ENCODE measurements around the gene PLEKHA3.

Gene PLEKHA3

GRCh38 chr2:178499640-178500039 lies 19.4 kb downstream of the PLEKHA3 start:
- Histone ChIP-seq H3K4me1 (no peaks in the 10 kb centered on the region), H3K27ac (no peak overlapping the region), H3K36me3 (peaks cover 84% of the 10 kb centered on the region)

DNA sequence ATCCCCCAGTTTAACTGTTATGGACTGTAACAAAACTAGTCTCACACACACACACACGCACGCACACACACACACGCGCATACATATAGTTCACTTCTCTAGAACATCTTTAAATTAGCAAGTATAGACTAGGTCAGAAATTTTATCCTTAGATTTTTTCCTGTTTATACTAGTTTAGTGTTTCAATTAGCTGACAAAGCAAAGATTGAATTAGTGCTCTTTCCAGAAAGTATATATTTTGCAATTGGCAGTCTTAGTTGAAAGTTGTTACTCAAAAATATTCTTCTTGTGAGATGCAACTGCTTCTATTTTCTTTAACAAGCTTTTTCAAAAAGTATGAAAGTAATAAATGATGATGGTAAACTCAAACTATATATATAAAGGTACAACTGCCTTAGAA lies 22.5 kb downstream of the PLEKHA3 start:
- Histone ChIP-seq H3K27ac (no peak overlapping the region), H3K27me3 (no peaks in the 10 kb centered on the region), H3K9ac (no peak overlapping the region), H3K4me2 (no peak overlapping the region), H3K36me3 (peaks cover 69% of the 10 kb centered on the region), H3K9me3 (no peaks in the 10 kb centered on the region), H3K4me3 (no peak overlapping the region), H4K20me1 (no peaks in the 10 kb centered on the region), H3K4me1 (no peaks in the 10 kb centered on the region)
- no peak for TF ChIP-seq Cebpa-rat (IDR thresholded peaks at IDR 0.05)

More at GRCh38 chr2:178499640-178500039, 19.4 kb downstream of the PLEKHA3 start:
- no peak for TF ChIP-seq Cebpa-rat (IDR thresholded peaks at IDR 0.05)
- H3K27me3 ChIP-seq, result no peaks in the 10 kb centered on the region
- H3K9ac ChIP-seq, result no peak overlapping the region
- no peak overlapping the region for H3K4me2 ChIP-seq
- H3K9me3 ChIP-seq, result no peaks in the 10 kb centered on the region
- no peaks in the 10 kb centered on the region for H4K20me1 ChIP-seq
- H3K4me3 ChIP-seq, result no peak overlapping the region

- Histone ChIP-seq H3K9ac (no peak overlapping the region), H4K20me1 (no peaks in the 10 kb centered on the region), H3K4me1 (no peaks in the 10 kb centered on the region), H3K27me3 (no peaks in the 10 kb centered on the region), H3K9me3 (no peaks in the 10 kb centered on the region), H3K36me3 (peaks cover 68% of the 10 kb centered on the region), H3K4me2 (no peak overlapping the region), H3K4me3 (no peak overlapping the region), H3K27ac (no peak overlapping the region)
- no peak for TF ChIP-seq Cebpa-rat (IDR thresholded peaks at IDR 0.05)
These were observed 25.8 kb downstream of the PLEKHA3 start for GRCh38 chr2:178506101-178506500.

- Histone ChIP-seq H3K27me3 (no peaks in the 10 kb centered on the region), H3K4me2 (no peak overlapping the region), H3K9me3 (no peaks in the 10 kb centered on the region), H3K4me1 (no peaks in the 10 kb centered on the region), H3K4me3 (no peak overlapping the region), H3K27ac (no peak overlapping the region), H3K9ac (no peak overlapping the region), H4K20me1 (no peaks in the 10 kb centered on the region), H3K36me3 (peaks cover 68% of the 10 kb centered on the region)
- no peak for TF ChIP-seq Cebpa-rat (IDR thresholded peaks at IDR 0.05)
These were observed 26.3 kb downstream of the PLEKHA3 start for GRCh38 chr2:178506524-178506923.

DNA sequence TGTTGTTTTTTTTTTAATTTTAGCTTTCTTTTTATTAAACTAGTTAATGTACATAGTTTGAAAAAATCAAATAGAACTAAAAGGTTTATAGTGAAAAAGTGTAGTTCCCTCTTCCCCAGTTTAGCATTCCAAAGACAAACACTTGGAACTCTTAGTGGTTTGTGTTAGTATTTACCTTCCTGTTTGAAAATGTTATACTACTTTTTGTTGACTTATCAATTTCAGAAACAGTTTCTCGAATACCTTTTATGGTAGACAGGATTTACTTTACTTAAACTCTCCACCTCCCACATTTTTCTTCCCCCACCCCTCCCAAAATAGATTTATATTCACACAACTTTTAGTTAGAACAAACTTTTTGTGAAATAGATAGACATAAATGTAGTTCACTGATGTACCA lies 26.7 kb downstream of the PLEKHA3 start:
- Histone ChIP-seq H3K27me3 (no peaks in the 10 kb centered on the region), H3K9me3 (no peaks in the 10 kb centered on the region), H4K20me1 (no peaks in the 10 kb centered on the region), H3K4me3 (no peak overlapping the region), H3K36me3 (peaks cover 67% of the 10 kb centered on the region), H3K9ac (no peak overlapping the region), H3K27ac (no peak overlapping the region), H3K4me1 (no peaks in the 10 kb centered on the region), H3K4me2 (no peak overlapping the region)
- no peak for TF ChIP-seq Cebpa-rat (IDR thresholded peaks at IDR 0.05)

GRCh38 chr2:178508646-178509045 lies 28.4 kb downstream of the PLEKHA3 start:
- Histone ChIP-seq H3K4me1 (no peaks in the 10 kb centered on the region), H3K36me3 (peaks cover 62% of the 10 kb centered on the region), H3K27ac (no peak overlapping the region), H3K4me2 (no peak overlapping the region), H3K27me3 (no peaks in the 10 kb centered on the region), H3K9ac (no peak overlapping the region), H4K20me1 (no peaks in the 10 kb centered on the region), H3K9me3 (no peaks in the 10 kb centered on the region), H3K4me3 (no peak overlapping the region)
- TF ChIP-seq Cebpa-rat (IDR thresholded peaks at IDR 0.05), result no peak

DNA sequence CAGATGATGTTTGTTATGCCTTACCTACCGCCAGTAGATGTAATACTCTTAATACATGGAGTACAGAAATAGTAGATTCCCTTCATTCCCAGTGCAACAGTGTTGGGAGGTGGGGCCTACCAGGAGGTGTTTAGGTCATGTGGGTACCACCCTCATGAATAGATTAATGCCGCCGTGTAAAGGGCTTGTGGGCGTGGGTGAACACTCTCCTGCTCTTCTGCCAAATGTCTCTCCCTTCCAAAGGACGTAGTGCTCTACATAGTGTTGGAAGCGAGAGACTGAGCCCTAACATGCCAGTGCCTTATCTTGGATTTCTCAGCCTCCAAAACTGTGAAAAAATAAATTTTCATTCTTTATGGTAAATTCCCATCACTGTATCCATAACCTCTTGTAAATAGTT lies 30.1 kb downstream of the PLEKHA3 start:
- Histone ChIP-seq H3K4me3 (no peak overlapping the region), H3K27ac (no peak overlapping the region), H3K4me1 (no peaks in the 10 kb centered on the region), H3K36me3 (peaks cover 66% of the 10 kb centered on the region), H3K9ac (no peak overlapping the region), H3K4me2 (no peak overlapping the region), H3K27me3 (no peaks in the 10 kb centered on the region), H4K20me1 (no peaks in the 10 kb centered on the region; the same call in 1 of the 2 replicates), H3K9me3 (no peaks in the 10 kb centered on the region)
- no peak for TF ChIP-seq Cebpa-rat (IDR thresholded peaks at IDR 0.05)

DNA sequence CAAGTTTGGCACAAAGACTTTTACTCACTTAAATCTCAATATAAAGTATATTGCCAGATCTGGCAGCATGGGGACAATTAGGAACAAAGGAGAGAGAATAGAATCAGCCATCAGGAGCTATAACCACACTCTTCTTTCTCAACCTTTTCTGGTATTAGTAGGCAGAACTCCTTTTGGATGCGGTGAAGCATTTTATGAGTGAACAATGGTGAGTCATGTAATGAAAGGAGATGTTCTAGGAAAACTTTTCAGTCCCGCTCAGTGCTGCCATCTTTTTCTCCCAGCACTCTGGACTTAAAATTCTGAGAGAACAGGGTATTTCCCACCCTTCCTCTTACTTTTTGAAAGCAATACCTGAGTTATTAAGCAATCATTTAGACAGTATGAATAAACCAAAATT lies 32.2 kb downstream of the PLEKHA3 start:
- H3K4me3 ChIP-seq, result no peak overlapping the region
- H3K36me3 ChIP-seq, result peaks cover 63% of the 10 kb centered on the region
- no peaks in the 10 kb centered on the region for H3K27me3 ChIP-seq
- H3K9ac ChIP-seq, result no peak overlapping the region
- no peak for TF ChIP-seq Cebpa-rat (IDR thresholded peaks at IDR 0.05)
- no peak overlapping the region for H3K27ac ChIP-seq
- no peaks in the 10 kb centered on the region; the same call in 1 of the 2 replicates for H4K20me1 ChIP-seq
- H3K4me1 ChIP-seq, result no peaks in the 10 kb centered on the region
- H3K4me2 ChIP-seq, result no peak overlapping the region
- H3K9me3 ChIP-seq, result no peaks in the 10 kb centered on the region

DNA sequence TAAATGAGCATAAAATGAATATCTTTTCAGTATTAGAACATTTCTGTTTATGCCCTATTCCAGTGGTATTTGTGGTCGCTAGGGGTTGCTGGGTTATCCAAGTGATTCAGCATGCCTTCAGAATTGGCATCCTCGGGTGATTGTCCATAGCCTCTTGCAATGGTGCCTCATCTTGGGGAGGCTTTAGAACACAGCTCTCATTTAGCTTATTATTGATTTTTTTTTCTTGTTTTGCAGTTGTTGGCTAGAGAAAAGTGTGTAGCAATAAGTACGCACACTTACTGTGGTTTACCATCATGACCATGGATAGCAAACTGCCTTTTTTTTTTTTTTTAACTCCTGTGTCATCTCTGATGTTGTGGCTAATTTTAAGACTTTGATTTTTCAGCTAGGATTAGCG lies 33.6 kb downstream of the PLEKHA3 start:
- H4K20me1 ChIP-seq, result no peaks in the 10 kb centered on the region; the same call in 1 of the 2 replicates
- H3K27ac ChIP-seq, result no peak overlapping the region
- no peak overlapping the region for H3K4me3 ChIP-seq
- H3K27me3 ChIP-seq, result no peaks in the 10 kb centered on the region
- no peak for TF ChIP-seq Cebpa-rat (IDR thresholded peaks at IDR 0.05)
- H3K9ac ChIP-seq, result no peak overlapping the region
- no peak overlapping the region for H3K4me2 ChIP-seq
- H3K36me3 ChIP-seq, result peaks cover 71% of the 10 kb centered on the region
- no peaks in the 10 kb centered on the region for H3K4me1 ChIP-seq
- H3K9me3 ChIP-seq, result no peaks in the 10 kb centered on the region

- Histone ChIP-seq H4K20me1 (no peaks in the 10 kb centered on the region; the same call in 1 of the 2 replicates), H3K9me3 (no peaks in the 10 kb centered on the region), H3K4me3 (no peak overlapping the region), H3K27ac (no peak overlapping the region), H3K4me1 (no peaks in the 10 kb centered on the region), H3K27me3 (no peaks in the 10 kb centered on the region), H3K36me3 (peaks cover 66% of the 10 kb centered on the region), H3K4me2 (no peak overlapping the region), H3K9ac (no peak overlapping the region)
- TF ChIP-seq Cebpa-rat (IDR thresholded peaks at IDR 0.05), result no peak
These were observed 34.4 kb downstream of the PLEKHA3 start for GRCh38 chr2:178514664-178515063.

DNA sequence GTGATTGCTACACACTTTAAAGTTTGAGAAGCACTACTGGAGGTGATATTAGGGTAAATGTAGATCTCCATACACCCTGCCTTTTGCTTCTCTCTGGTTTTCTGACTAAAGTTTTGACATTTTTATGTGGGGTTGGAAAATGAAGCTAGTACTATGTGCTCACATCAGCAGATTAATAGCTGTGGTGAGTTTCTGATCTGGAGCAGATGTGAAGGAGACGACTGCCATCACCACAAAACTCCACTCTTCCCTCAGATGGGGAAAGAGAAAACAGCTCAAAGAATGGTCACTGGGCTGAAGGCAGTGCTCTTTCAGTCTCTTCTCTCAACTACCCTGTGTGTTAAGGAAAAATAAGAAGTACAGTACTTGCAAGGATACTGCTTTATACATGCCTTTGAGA lies 37.2 kb downstream of the PLEKHA3 start:
- no peak for TF ChIP-seq Cebpa-rat (IDR thresholded peaks at IDR 0.05)
- peaks cover 46% of the 10 kb centered on the region for H3K36me3 ChIP-seq
- H3K4me2 ChIP-seq, result no peak overlapping the region
- no peaks in the 10 kb centered on the region for H3K27me3 ChIP-seq
- H3K27ac ChIP-seq, result no peak overlapping the region
- H3K9me3 ChIP-seq, result no peaks in the 10 kb centered on the region
- H4K20me1 ChIP-seq, result no peaks in the 10 kb centered on the region; the same call in 1 of the 2 replicates
- no peak overlapping the region for H3K9ac ChIP-seq
- no peaks in the 10 kb centered on the region for H3K4me1 ChIP-seq
- no peak overlapping the region for H3K4me3 ChIP-seq

Data from BLaER1 (cell line).